GM23248 (cell line): Measurements from ENCODE around the gene CCDC187.

ENCODE experiments used
- EZH2 ChIP-seq: fragments of 200-600 bp; sonication (generic); IDR thresholded peaks from 2 replicates; pipeline ENCODE4 v1.6.1; 2018; ENCODE audit warnings: antibody characterized with exemption, mild to moderate bottlenecking; ENCODE audit not compliant: insufficient read depth, poor library complexity, severe bottlenecking
- EZH2phosphoT487 ChIP-seq: fragments of 200-600 bp; sonication (generic); IDR thresholded peaks from 2 replicates; pipeline ENCODE4 v1.6.1; 2018; ENCODE audit warnings: antibody characterized with exemption, moderate library complexity, mild to moderate bottlenecking, low read depth; ENCODE audit not compliant: insufficient read depth

- TF ChIP-seq EZH2 (no peak), EZH2phosphoT487 (no peak)
These were observed 33.7 kb downstream of the CCDC187 start for GRCh38 chr9:136270173-136270705.
